ENCODE measurements around the gene ITPKC. TPM values are rescaled to one million over a fixed set of nuclear protein-coding genes. Genes with fewer than 3 reads are reported as not detected.

The ITPKC gene
- total and polyA plus RNA-seq, 7 donors: 6.9 to 19.2 (median 14.5) TPM

DNA sequence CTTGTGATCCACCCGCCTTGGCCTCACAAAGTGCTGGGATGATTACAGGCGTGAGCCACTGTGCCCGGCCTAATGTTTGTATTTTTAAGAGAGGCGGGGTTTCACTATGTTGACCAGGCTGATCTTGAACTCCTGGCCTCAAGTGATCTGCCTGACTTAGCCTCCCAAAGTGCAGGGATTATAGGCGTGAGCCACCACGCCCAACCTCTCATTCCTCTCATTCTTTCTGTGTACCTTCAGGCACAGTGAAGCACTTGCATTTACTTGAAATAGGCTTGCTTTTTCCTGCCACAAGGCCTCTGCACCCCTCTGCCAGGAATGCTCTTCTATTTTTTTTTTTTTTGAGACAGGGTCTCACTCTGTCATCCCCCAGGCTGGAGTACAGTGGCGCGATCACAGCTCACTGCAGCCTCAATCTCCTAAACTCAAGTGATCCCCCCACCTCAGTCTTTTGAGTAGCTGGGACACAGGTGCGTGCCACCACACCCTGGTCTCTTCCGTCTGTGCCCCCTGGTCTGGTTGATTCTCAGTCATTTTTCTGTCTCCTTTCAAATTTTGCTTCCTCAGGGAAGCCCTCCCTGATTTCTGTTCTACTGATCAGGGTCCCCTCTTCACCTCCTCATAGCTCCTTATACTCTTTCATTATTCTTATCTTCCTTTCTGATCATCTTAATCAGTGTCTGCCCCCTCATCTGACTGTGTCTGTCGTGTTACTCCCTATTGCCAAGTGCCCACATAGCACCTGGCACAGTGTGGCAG lies 18.3 kb downstream of the ITPKC start:
- H3K27ac ChIP-seq: no peak overlapping the region
- H3K9me3 ChIP-seq: no peaks in the 10 kb centered on the region
- DNase-seq (no peak), ATAC-seq (no peak)
- H3K4me1 ChIP-seq: no peaks in the 10 kb centered on the region
- no peak overlapping the region for H3K4me3 ChIP-seq
- TF ChIP-seq, protein P1, sequence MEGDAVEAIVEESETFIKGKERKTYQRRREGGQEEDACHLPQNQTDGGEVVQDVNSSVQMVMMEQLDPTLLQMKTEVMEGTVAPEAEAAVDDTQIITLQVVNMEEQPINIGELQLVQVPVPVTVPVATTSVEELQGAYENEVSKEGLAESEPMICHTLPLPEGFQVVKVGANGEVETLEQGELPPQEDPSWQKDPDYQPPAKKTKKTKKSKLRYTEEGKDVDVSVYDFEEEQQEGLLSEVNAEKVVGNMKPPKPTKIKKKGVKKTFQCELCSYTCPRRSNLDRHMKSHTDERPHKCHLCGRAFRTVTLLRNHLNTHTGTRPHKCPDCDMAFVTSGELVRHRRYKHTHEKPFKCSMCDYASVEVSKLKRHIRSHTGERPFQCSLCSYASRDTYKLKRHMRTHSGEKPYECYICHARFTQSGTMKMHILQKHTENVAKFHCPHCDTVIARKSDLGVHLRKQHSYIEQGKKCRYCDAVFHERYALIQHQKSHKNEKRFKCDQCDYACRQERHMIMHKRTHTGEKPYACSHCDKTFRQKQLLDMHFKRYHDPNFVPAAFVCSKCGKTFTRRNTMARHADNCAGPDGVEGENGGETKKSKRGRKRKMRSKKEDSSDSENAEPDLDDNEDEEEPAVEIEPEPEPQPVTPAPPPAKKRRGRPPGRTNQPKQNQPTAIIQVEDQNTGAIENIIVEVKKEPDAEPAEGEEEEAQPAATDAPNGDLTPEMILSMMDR (IDR thresholded peaks at IDR 0.05): no peak
- peaks cover 8 to 100% of the 10 kb centered on the region in 2 donors for H3K36me3 ChIP-seq (ENCODE audit: insufficient read depth in 1 of 2, low read depth in 1 of 2)
- intact Hi-C loops (cut with DNase I): no loop called here
- H3K27me3 ChIP-seq (ENCODE audit: insufficient read depth in 3 of 3, low read length in 2 of 3): no peaks in the 10 kb centered on the region
- 94 to 95% (median 94%) methylated on average over 11 of the region's 11 CpGs for WGBS, 3 donors

DNA sequence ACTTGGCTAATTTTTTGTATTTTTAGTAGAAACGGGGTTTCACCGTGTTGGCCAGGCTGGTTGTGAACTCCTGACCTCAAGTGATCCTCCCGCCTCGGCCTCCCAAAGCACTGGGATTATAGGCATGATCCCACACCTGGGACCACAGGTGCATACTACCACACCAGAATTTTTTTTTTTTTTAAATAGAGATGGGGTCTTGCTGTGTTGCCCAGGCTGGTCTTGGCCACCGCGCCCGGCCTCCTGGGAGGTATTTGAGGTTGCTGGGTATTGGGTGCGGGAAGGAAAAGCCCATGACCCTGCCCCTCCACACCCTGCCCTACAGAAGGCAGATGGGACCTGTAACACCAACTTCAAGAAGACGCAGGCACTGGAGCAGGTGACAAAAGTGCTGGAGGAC lies 19.7 kb downstream of the ITPKC start:
- no peaks in the 10 kb centered on the region for H3K9me3 ChIP-seq
- no peaks in the 10 kb centered on the region for H3K4me1 ChIP-seq
- no peak for ATAC-seq
- H3K27ac ChIP-seq: no peak overlapping the region
- TF ChIP-seq, protein P1 (IDR thresholded peaks at IDR 0.05): no peak
- DNase-seq: no peak
- intact Hi-C loops (cut with DNase I): no loop called here
- no peak overlapping the region for H3K4me3 ChIP-seq
- peaks cover 5 to 93% of the 10 kb centered on the region in 2 donors for H3K36me3 ChIP-seq (ENCODE audit: insufficient read depth in 1 of 2, low read depth in 1 of 2)
- 88 to 91% (median 88%) methylated on average over 9 of the region's 9 CpGs for WGBS, 3 donors
- H3K27me3 ChIP-seq (ENCODE audit: insufficient read depth in 3 of 3, low read length in 2 of 3): no peaks in the 10 kb centered on the region

DNA sequence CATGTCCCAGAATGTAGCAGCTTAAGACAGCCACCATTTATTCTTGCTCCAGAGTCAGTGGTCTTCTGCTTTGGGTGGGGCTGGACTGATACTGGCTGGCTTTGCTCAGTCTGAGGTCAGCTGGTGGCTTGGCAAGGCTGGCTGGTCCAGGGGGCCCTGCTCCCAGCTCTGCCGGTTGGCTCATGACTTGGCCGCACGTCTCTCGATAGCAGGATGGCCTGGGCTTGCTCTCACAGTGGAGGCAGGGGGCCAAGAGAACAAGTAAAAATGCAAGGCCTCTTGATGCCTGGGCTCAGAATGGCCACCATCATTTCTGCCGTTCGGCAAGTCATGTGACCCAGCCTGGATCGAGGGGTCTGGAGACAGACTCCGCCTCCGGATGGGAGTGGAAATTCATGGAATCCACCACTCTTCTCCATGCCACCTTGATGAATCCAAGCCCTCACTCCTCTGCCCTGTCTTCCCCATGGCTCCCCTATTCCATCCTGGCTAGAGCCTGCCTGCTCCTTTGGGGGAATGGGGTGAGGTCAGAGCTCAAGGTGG lies 20.3 kb downstream of the ITPKC start:
- Histone ChIP-seq H3K4me3 (no peak overlapping the region), H3K9me3 (no peaks in the 10 kb centered on the region), H3K27me3 (ENCODE audit: insufficient read depth in 3 of 3, low read length in 2 of 3) (no peaks in the 10 kb centered on the region), H3K4me1 (no peaks in the 10 kb centered on the region), H3K36me3 (ENCODE audit: insufficient read depth in 1 of 2, low read depth in 1 of 2) (peaks cover 5 to 93% of the 10 kb centered on the region in 2 donors), H3K27ac (no peak overlapping the region)
- TF ChIP-seq, protein P1 (IDR thresholded peaks at IDR 0.05): no peak
- DNase-seq (no peak), ATAC-seq (no peak)
- 69 to 74% (median 69%) methylated on average over 9 of the region's 9 CpGs for WGBS, 3 donors
- intact Hi-C loops (cut with DNase I): no loop called here

DNA sequence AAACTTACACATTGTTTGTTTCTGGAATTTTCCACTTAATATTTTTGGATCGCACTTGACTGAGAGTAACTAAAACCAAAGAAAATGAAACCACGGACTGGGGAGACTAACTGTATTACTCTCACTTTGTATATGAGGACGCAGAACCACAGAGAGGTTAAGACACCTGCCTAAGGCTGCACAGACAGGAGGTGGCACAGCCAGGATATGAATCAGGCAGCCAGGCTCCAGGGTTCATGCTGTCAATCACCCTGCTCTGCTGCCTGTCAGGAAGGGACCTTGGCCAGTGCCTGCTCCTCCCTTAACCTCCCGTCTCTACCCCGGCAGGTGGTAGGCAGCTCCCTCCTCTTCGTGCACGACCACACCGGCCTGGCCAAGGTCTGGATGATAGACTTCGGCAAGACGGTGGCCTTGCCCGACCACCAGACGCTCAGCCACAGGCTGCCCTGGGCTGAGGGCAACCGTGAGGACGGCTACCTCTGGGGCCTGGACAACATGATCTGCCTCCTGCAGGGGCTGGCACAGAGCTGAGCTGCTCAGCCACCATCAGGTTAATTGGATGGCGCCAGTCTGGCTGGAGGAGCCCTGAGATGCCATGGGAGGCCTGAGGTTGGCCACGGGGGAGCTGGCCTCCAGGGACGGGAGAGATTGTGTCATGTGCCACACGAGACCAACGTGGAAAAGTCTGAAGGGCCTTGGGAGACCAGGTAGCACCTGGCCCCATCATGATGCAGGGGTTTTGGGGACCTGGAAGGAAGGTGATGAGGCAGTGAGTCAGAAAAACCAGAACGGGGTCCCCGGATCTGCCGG lies 22.3 kb downstream of the ITPKC start:
- Histone ChIP-seq H3K36me3 (ENCODE audit: insufficient read depth in 1 of 2, low read depth in 1 of 2) (peaks cover 5 to 89% of the 10 kb centered on the region in 2 donors), H3K4me1 (no peaks in the 10 kb centered on the region), H3K9me3 (no peaks in the 10 kb centered on the region), H3K4me3 (no peak overlapping the region), H3K27ac (no peak overlapping the region), H3K27me3 (ENCODE audit: insufficient read depth in 3 of 3, low read length in 2 of 3) (no peaks in the 10 kb centered on the region)
- intact Hi-C loops (cut with DNase I): no loop called here
- no peak for ATAC-seq
- WGBS, 3 donors: 72 to 81% (median 75%) methylated on average over 22 of the region's 22 CpGs
- DNase-seq: no peak
- TF ChIP-seq, protein P1 (IDR thresholded peaks at IDR 0.05): no peak
